ENCODE results near the gene SPRING1.

DNA sequence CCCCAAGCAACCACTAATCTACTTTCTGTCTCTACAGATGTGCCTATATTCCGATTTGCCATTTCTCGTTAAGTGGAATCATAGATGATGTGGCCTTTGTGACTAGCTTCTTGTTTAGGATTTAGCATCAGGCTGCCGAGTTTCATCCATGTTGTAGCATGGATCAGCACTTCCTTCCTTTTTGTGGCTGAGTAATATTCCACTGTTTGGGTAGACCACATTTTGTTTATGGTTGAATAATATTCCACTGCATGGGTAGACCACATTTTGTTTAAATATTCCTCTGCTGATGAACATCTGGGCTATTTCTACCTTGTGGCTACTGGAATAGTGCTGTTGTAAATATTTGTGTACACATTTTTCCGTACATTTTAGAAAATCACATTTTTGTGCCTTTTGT lies 36.4 kb downstream of the SPRING1 start:
- TF ChIP-seq CTCF (IDR thresholded peaks at IDR 0.05) (no peak), POLR2A (IDR thresholded peaks at IDR 0.05) (no peak)
